Measurements from ENCODE around the gene TSC22D1. TPM values are rescaled to one million over a fixed set of nuclear protein-coding genes. Genes with fewer than 3 reads are reported as not detected.
A peak's percentile ranks its signal among the peaks of the same experiment; 100 is the strongest.
"Not testable (repeated sequence)": the region's sequence is repeated elsewhere in the genome, so short reads cannot be mapped to it uniquely, and the experiment has no call there.

TSC22D1 gene
- 44.7 and 50.1 TPM in 2 replicates for total RNA-seq (2014; rRNA removed; shearing (Covaris generic))

DNA sequence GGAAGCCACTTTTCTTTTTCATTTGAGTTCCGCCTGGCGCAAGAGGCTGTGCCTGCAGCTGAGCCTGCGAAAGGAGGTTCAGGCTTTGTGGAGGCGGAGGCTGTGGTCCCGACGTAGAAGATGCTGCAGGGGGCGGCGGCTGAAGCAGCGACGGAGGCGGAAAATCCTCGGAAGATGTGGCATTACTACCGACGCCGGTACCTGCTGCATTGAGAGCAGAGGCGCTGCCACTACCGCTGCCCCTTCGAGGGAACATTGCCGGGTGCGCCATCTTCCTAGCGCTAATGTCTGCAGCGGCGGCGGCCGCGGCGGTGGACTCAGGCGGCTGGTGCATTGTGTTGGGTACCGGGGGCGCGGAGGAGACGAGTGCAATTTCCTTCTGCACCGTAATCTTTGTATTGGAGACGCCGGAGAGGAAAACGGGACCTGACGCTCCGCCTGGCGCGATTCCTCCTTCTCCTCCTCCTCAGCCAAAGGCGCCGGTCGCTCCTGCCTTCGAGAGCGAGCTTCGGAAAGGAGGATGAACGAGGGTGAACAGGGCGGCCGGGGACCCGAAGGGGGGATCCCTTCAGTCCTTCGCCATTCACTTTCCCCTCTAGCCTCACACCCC lies at the start of gene TSC22D1:
TSS of gene TSC22D1 (minus strand) at position 590 of the 610 bp plus-strand sequence. CDS start at position 334, 256 bp downstream.
- DNase-seq: peak; percentile 42
- no peaks in the 10 kb centered on the region; the same call in 1 of the 2 replicates for H3K27me3 ChIP-seq (ENCODE audit: control insufficient read depth, insufficient read depth, low read length)
- peak within 1 kb of the TSS; percentile 93 for H3K4me3 ChIP-seq (ENCODE audit: insufficient read depth, low read depth, low read length)
- H3K36me3 ChIP-seq (replicated peaks; ENCODE audit: control insufficient read depth, insufficient read depth, low read length): peaks cover 6% of the 10 kb centered on the region

DNA sequence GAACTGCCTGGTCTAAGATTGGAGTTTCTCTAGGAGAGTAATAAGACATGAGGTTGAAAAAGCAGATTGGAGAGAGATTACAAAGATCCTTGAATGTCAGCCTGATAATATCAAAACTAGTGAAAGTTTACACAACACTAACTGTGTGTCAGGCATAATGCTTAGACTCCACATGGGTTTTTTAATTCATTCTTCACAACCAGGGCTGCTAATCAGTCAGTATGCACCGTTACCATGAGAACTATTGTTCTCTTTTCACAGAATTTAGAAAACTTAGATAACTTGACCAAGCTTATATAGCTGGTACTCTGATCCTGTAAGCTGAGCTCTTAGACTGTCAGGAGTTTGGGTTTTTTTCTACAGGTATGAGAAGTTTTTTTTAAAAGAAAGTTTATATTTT lies 46.6 kb upstream of the TSC22D1 start:
- no peak for DNase-seq
- no peak overlapping the region for H3K4me3 ChIP-seq (ENCODE audit: insufficient read depth, low read depth, low read length)
- no peaks in the 10 kb centered on the region for H3K27me3 ChIP-seq (ENCODE audit: control insufficient read depth, insufficient read depth, low read length)
- H3K36me3 ChIP-seq (replicated peaks; ENCODE audit: control insufficient read depth, insufficient read depth, low read length): no peaks in the 10 kb centered on the region

DNA sequence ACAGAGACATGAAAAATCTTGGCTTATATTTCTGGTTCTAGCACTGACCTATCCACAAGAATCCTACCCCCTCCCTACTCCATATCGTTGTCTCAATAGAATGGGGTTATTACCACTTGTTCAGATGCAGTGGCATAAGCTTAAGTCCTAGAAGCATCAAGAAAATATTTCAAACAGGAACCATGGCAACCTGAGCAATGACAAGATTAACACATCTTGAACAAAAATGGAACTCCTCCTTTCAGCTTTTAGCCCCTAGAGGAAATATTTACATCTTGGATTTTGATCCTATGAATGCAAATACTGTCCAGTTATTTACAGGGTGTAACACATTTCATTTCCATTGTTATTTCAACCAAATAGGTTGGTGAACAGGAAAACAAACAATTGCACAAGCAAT lies 46.1 kb upstream of the TSC22D1 start:
- Histone ChIP-seq H3K36me3 (replicated peaks; ENCODE audit: control insufficient read depth, insufficient read depth, low read length) (no peaks in the 10 kb centered on the region), H3K27me3 (ENCODE audit: control insufficient read depth, insufficient read depth, low read length) (no peaks in the 10 kb centered on the region), H3K4me3 (ENCODE audit: insufficient read depth, low read depth, low read length) (no peak overlapping the region)
- no peak for DNase-seq

DNA sequence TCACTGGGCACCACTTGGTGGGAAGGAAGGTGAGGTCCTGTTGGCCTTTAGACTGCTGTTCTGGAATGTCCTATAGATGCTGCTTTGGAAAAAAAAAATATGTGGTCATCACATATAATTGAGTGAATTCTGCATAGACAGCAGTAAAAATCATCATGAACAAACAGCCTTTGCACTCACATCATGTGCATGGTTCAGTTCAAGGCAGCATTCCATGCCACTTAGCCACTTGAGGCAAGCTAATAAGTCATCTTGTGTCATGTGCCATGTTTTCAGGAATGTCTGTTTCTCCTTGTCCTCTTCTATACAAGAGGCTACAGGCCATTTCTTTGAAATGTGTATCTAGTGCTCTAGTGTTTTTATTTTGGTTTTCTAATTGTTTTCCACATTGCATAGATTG lies 43.9 kb upstream of the TSC22D1 start:
- DNase-seq: no peak
- H3K36me3 ChIP-seq (replicated peaks; ENCODE audit: control insufficient read depth, insufficient read depth, low read length): no peaks in the 10 kb centered on the region
- no peak overlapping the region for H3K4me3 ChIP-seq (ENCODE audit: insufficient read depth, low read depth, low read length)
- H3K27me3 ChIP-seq (ENCODE audit: control insufficient read depth, insufficient read depth, low read length): no peaks in the 10 kb centered on the region

DNA sequence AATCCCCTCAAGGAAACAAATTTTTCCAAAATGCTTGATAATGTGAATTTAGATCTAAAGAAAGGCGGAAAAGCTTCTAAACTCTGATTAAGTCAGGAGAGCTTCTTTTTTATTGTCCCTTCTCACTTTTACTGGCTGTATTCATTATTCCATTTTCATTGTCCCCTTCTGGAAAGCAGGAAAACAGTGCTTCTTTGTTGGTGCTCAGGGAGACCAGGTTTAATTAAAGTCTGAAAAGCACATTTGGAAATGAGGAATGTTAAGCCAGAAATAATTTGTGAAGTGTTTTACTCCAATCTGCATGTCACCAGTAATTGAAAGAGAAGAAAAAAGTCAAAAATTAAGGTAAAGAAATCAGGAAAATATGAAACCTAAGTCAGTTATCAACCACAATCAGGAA lies 43.5 kb upstream of the TSC22D1 start:
- Histone ChIP-seq H3K27me3 (ENCODE audit: control insufficient read depth, insufficient read depth, low read length) (no peaks in the 10 kb centered on the region), H3K36me3 (replicated peaks; ENCODE audit: control insufficient read depth, insufficient read depth, low read length) (no peaks in the 10 kb centered on the region), H3K4me3 (ENCODE audit: insufficient read depth, low read depth, low read length) (no peak overlapping the region)
- no peak for DNase-seq

DNA sequence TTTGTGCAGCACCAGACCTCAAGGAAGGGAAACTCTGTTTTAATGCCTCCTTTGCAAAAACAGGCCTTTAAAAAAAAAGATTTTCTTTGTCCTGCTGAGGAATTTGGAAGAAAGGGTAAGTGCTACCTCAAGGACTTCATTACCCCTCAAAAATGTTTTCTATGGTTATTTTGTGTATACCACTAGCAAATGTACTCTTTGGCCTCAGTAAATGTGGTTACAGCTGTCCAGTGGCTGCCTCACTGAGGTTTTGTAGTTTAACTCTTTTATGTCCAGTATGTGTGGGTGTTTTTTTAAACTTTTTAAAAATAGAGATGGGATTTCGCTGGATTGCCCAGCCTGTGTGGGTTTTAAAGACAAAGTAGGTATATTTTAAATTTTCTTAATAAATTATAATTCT lies 42.2 kb upstream of the TSC22D1 start:
- DNase-seq: no peak
- H3K4me3 ChIP-seq (ENCODE audit: insufficient read depth, low read depth, low read length): no peak overlapping the region
- H3K27me3 ChIP-seq (ENCODE audit: control insufficient read depth, insufficient read depth, low read length): no peaks in the 10 kb centered on the region

DNA sequence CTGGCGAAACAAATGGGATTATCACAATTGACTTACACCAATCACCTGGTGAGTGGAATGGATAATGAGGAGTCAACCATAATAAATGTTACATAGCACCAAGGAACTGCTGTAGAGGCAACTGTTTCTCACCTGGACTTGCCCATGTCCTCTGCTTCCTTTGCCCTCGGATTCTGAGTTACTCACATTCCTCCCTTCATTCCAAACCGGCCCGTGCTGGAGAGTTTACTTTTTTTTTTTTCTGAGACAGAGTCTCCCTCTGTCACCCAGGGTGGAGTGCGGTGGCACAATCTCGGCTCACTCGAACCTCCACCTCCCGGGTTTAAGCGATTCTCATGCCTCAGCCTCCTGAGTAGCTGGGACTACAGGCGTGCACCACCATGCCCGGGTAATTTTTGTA lies 41.5 kb upstream of the TSC22D1 start:
- Histone ChIP-seq H3K27me3 (ENCODE audit: control insufficient read depth, insufficient read depth, low read length) (no peaks in the 10 kb centered on the region), H3K4me3 (ENCODE audit: insufficient read depth, low read depth, low read length) (no peak overlapping the region), H3K36me3 (replicated peaks; ENCODE audit: control insufficient read depth, insufficient read depth, low read length) (no peaks in the 10 kb centered on the region)
- no peak for DNase-seq

More for the DNA sequence above, 42.2 kb upstream of the TSC22D1 start:
- no peaks in the 10 kb centered on the region for H3K36me3 ChIP-seq (replicated peaks; ENCODE audit: control insufficient read depth, insufficient read depth, low read length)

DNA sequence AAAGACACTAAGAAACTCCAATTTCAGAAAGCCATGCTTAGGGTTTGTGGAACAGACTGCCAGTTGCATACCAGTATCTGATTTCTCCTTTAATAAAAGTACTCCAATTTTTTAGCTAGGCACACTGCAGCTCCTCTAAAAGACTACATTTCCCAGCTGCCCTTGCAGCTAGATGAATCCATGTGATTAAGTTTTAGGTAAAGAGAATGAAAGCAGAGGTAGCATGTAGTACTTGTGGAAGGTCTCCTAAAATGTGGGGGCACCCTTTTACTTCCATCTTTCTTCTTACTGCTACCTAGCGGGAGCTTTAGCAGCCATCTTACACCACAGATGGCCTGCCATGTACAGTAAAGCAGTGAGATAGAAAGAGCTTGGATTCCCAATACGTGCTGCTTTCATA lies 33.0 kb upstream of the TSC22D1 start:
- H3K27me3 ChIP-seq (ENCODE audit: control insufficient read depth, insufficient read depth, low read length): no peaks in the 10 kb centered on the region
- H3K36me3 ChIP-seq (replicated peaks; ENCODE audit: control insufficient read depth, insufficient read depth, low read length): no peaks in the 10 kb centered on the region
- DNase-seq: no peak
- H3K4me3 ChIP-seq (ENCODE audit: insufficient read depth, low read depth, low read length): no peak overlapping the region

DNA sequence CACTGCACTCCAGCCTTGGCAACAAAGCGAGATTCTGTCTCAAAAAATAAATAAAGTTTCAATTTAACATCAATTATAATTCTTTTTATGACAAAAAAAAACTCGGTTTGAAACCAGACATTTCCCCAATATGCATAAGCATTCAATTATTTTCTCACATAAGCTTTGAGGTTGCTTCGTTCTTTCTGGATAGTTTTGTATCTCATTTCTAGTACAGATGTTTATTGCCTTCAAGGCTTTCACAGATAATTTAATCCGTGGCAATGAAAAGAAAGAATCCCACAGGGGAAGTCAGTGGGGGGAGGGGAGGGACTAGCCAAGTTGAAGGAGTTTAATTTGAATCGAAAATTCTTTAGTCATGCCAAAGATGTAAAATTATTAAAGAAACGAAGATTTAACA lies 29.6 kb upstream of the TSC22D1 start:
- no peaks in the 10 kb centered on the region for H3K27me3 ChIP-seq (ENCODE audit: control insufficient read depth, insufficient read depth, low read length)
- no peaks in the 10 kb centered on the region for H3K36me3 ChIP-seq (replicated peaks; ENCODE audit: control insufficient read depth, insufficient read depth, low read length)

DNA sequence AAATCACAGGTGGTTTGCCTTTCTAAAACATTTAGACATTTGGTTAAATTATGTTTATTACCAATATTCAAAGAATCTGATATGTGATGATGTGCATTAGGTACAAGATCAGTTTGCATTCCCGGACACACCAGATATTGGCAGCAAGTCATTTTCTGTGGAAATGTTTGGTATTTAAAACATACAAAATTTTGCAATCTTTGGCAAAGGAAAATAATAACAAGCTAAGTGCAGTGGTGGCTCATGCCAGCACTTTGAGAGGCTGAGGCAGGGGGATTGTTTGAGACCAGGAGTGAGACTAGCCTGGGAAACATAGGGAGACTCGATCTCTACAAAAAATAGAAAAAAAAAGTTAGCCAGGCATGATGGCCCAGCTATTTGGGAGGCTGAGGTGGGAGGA lies 29.1 kb upstream of the TSC22D1 start:
- Histone ChIP-seq H3K4me3 (ENCODE audit: insufficient read depth, low read depth, low read length) (no peak overlapping the region), H3K36me3 (replicated peaks; ENCODE audit: control insufficient read depth, insufficient read depth, low read length) (no peaks in the 10 kb centered on the region), H3K27me3 (ENCODE audit: control insufficient read depth, insufficient read depth, low read length) (no peaks in the 10 kb centered on the region)
- no peak for DNase-seq

More for the DNA sequence above, 29.6 kb upstream of the TSC22D1 start:
- no peak overlapping the region for H3K4me3 ChIP-seq (ENCODE audit: insufficient read depth, low read depth, low read length)
- DNase-seq: no peak

DNA sequence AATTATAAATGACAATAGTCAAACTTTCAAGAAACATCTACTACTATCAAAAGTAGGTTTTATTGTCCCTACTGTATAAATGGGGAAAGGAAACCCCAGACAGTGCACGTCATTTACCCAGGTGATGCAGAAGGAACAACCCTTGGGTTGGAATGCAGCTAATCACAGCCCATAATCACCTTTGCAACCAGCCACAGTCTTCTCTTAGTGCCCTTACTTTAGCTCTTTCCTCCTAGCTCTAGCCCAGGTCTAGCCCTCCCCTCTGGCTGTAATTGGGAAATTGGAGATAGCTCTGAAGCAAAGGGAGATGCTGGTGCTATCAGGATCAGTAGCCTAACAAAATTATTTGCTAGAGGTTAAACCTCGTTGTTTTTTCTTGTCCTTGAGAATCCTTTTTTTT lies 25.5 kb upstream of the TSC22D1 start:
- no peaks in the 10 kb centered on the region for H3K27me3 ChIP-seq (ENCODE audit: control insufficient read depth, insufficient read depth, low read length)
- H3K4me3 ChIP-seq (ENCODE audit: insufficient read depth, low read depth, low read length): no peak overlapping the region
- DNase-seq: no peak
- no peaks in the 10 kb centered on the region for H3K36me3 ChIP-seq (replicated peaks; ENCODE audit: control insufficient read depth, insufficient read depth, low read length)

DNA sequence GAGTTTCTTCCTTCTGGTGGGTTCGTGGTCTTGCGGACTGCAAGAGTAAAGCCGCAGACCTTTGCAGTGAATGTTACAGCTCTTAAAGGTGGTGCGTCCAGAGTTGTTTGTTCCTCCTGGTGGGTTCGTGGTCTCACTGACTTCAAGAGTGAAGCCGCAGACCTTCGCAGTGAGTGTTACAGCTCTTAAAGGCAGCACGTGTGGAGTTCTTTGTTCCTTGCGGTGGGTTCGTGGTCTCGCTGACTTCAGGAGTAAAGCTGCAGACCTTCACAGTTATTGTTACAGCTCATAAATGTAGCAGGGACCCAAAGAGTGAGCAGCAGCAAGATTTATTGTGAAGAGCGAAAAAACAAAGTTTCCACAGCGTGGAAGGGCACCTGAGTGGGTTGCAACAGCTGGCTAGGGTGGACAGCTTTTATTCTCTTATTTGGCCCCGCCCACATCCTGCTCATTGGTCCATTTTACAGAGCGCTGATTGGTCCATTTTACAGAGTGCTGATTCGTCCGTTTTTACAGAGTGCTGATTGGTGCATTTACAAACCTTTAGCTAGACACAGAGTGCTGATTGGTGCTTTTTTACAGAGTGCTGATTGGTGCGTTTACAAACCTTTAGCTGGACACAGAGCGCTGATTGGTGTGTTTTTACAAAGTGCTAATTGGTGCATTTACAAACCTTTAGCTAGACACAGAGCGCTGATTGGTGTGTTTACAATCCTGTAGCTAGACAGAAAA lies 17.9 kb upstream of the TSC22D1 start:
- DNase-seq; H3K36me3 ChIP-seq (replicated peaks; ENCODE audit: control insufficient read depth, insufficient read depth, low read length); H3K27me3 ChIP-seq (ENCODE audit: control insufficient read depth, insufficient read depth, low read length); H3K4me3 ChIP-seq (ENCODE audit: insufficient read depth, low read depth, low read length): not testable (repeated sequence)

DNA sequence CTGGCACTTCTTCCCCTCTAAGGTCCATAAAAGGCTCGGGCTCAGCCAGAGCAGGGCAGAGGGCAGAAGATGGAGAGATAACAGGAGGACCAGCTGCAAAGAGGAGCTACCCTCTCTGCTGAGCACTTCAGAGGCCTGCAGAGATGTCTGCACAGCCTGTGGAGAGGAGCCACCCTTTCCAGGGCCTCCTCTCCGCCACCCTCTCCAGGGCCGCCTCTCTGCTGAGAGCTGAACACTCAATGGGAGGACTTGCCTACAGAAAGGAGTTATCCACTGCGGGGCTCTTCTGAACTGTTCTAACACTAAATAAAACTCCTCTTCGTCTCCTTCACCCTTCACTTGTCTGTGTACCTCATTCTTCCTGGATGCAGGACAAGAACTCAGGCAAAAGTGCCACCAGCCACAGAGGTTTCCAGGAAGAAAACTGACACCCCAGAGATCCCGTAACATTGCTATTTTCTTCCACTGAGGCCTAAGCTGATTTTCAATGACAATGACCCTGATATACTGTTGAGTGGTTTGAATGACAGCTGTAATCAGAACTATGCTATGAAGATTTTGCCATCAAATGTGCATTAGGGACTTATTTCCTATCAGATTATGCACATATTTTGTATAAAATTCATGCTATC lies 16.2 kb upstream of the TSC22D1 start:
- Histone ChIP-seq H3K36me3 (replicated peaks; ENCODE audit: control insufficient read depth, insufficient read depth, low read length) (no peaks in the 10 kb centered on the region), H3K27me3 (ENCODE audit: control insufficient read depth, insufficient read depth, low read length) (no peaks in the 10 kb centered on the region), H3K4me3 (ENCODE audit: insufficient read depth, low read depth, low read length) (no peak overlapping the region)
- DNase-seq: no peak

DNA sequence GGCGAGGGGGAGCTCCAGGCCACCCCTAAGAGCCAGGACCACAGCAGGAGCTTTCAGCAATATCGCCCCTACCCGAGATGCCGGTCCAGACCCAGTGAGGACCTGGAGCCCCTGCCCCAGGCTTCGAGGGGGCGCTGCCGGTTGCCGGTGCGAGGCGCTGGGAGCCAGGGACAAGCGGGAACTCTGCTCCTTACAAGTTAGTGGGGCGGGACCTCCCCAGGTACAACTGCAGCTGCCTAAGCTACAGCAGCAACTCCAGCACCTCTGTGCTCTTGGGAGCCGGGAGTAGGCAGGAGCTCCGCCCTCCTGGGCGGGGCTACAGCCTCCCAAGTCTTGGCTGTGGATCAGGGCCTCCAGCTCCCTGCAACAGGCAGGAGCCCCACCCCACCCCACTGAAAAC lies 15.2 kb upstream of the TSC22D1 start:
- Histone ChIP-seq H3K27me3 (ENCODE audit: control insufficient read depth, insufficient read depth, low read length) (no peaks in the 10 kb centered on the region), H3K36me3 (replicated peaks; ENCODE audit: control insufficient read depth, insufficient read depth, low read length) (no peaks in the 10 kb centered on the region), H3K4me3 (ENCODE audit: insufficient read depth, low read depth, low read length) (no peak overlapping the region; the same call in 1 of the 2 replicates)
- DNase-seq: peak; percentile 83

DNA sequence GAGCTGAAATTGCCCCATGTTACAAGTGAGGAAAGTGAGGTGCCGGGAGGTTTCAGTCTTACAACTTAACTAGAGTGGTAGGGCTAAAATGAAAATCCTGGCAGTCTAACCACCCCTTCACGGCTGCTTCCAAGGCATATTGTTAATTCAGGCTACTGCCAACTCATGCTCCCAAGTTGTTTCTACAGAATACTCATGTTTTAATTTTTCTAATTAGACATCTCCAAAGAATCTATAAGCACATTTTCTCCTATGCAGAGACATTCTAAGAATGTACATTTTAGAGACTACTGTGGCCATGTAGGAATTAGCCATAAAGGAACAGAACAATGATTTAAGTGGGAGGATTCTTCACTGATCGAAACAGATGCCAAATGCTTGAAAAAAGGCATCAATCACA lies 7.0 kb upstream of the TSC22D1 start:
- no peak for DNase-seq
- Histone ChIP-seq H3K36me3 (replicated peaks; ENCODE audit: control insufficient read depth, insufficient read depth, low read length) (no peaks in the 10 kb centered on the region), H3K27me3 (ENCODE audit: control insufficient read depth, insufficient read depth, low read length) (no peaks in the 10 kb centered on the region; the same call in 1 of the 2 replicates), H3K4me3 (ENCODE audit: insufficient read depth, low read depth, low read length) (no peak overlapping the region)

Measured in H7 (cell line).